Activated CD4-positive, CD25-positive, alpha-beta regulatory T cell treated with anti-CD3 and anti-CD28 coated beads, Interleukin-2, amount 50 U/mL, for 24 hours (primary cell): Measurements from ENCODE around the gene AIP.
"Not testable (repeated sequence)": the region's sequence is repeated elsewhere in the genome, so short reads cannot be mapped to it uniquely, and the experiment has no call there.

ENCODE experiments used
- ATAC-seq, 2 donors: fragments of 150-1000 bp; cut with Tn5 transposase; one replicate each; pipeline ENCODE4 v1.10.0; 2021; ENCODE audit warnings: mild to moderate bottlenecking in 1 of 2, moderate library complexity in 1 of 2

AIP gene

DNA sequence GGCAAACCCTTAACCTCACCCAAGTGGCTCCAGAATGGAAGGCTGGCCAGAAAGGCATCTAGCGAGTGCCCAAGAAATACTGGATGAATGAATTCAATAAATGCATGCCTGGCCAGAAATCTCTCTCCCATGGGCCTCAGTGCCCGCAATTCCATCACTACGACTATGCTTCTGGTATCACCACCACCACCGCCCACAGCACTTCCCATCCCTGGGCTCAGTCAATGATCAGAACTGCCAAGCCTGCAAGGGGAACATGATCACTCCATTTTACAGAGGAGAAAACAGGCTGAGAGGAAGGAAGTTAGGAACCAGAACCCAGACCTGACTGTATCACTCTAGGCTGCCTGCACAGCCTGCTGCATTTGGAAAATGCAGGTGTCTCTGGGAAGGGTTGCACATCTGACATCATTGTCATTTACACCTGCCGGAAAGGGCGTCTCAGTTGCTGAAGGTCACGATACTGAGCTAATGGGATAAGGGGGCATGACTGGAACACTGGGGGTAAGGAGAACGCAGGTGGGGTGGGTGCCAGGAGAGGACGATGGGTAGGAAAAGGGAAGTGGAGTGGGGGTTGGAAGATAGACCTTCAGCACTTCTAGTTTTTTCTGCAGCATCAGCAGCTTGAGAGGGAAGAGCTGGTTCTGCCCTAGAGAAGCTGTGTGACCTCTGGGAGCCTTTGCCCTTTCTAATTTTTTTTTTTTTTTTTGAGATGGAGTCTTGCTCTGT, 33.5 kb upstream of the AIP start:
- no peak for ATAC-seq

DNA sequence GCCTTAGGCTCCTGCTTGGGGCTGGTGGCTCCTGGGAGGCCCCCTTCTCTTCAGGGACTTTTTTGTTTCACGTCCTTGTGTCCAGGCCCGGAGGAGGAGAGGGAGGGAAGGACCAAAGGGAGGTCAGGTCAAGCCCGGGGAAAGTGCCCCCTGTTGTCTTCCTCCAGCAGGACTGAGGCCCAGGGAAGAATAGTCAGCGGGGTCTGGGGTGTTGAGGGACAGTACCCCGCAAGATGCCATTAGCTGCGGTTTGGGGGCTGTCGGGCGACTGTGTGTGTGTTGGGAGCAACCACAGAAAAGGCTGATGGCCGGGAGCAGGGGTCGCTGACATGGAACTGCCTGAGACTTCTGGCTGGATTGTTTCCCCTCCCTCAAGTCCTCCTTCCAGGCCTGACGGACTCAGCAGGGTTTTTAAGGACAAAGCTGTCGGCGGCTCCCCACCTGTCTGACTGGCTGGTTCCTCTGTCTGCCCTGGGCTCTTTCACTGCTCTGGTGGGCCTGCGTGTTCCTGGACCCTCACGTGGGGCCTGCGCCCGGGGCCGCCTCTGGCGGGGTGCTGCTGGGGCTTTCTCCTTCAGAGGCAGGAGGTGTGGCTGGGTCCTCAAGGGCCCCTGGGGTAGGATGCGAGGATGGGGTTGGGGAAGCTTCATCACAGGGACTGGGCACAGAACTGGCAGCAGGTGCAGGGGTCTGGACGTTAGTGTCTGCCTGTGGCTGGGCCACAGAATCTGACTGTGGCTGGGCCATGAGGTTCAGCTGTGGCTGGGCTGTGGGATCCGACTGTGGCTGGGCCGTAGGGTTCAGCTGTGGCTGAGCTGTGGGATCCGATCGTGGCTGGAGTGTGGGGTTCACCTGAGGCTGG, 31.8 kb upstream of the AIP start:
- ATAC-seq: no peak

DNA sequence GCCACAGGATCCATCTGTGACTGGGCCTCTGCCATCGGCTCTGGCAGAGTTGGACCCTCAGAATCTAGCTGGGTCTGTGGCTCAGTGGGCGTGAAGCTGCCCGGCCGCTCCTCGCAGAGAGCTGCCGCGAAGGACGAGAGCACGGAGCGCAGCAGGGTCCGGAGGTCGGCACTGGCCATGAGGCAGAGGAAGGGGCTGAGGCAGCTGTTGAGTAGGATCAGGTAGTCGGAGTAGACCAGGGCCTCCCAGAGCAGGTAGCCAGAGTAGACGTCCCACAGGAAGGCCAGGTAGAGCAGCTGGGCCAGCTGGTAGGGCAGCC, 31.2 kb upstream of the AIP start:
- no peak for ATAC-seq

DNA sequence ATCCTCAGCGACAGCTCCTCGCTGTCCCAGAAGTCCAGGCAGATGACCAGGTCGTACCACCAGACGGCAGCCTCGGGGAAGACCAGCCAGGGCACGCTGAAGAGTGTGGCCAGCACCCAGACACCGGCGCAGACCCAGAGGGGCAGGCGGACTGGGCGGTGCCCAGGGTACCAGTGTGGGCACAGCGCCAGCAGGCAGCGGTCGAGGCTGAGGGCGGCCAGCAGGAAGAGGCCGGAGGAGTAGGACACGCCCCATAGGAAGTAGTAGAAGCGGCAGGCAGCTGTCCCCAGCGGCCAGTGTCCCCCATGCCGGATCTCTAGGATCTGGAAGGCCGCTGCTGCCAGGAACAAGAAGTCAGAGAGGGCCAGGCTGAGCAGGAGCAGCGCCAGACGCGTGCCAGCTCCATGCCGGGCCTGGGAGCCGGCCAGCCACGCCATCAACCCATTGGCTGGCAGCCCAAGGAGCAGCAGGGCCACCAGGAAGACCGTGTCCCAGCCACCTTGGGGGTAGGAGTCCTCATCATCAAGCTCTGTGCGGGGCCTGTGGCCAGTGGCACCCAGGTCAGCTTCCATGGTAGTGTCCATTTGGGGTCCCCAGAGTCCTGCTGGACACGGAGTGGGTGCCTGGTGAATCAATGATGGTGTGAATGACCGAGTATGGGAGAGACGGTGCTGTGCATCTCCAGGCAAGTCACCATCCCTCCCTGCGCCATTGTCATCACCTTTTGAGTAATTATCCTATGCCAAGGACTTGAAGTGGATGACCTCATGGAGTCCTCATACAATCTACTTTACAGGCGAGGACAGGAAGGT, 30.5 kb upstream of the AIP start, which contains the start of gene GPR152:
GPR152 (minus strand) TSS at position 589 of the 812 bp plus-strand sequence; CDS start at position 584, 5 bp downstream.
- ATAC-seq: no peak

DNA sequence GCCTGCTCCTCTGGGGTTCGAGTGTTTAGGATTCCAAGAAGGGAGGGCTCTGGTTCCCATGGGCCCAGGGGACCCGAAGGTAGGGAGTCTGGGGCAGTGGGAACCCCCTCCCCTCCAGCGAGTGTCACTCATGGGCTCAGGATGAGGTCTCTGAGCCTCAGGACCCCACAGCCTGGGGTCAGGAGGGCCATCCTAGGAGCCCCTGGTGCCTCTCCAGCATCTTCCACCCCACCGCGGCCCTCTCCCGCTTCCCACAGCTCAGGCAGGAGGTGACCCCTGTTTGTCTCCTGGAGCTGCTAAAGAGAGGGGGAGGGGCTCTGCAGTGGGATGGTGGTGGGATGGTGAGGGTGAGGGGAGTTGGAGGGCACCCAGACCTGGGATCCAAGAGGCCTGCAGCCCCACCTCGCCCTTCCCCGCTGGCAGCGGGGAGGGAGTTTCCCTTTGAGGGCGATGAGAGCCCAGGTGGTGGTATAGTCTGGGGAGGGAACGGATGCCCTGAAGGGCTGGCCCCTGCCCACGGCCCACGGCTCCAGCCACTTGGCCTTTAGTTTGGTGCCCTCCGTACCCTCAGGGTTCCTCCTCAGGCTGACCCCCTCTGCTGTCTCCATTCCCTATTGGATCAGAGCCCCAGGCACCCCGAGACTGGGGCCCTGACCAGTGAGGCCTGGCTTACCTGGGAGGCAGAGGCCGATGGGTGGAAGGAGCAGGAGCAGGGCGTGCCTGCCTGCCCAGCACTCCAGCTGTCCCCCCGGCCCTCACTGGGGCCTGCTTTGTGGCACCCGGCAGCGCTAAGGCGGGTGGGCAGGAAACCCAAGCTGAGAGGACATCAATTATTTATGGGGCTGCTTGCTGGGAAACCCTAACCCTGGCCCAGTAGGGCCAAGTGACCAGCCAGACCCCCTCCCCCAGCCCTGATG, 28.8 kb upstream of the AIP start:
- ATAC-seq: no peak

DNA sequence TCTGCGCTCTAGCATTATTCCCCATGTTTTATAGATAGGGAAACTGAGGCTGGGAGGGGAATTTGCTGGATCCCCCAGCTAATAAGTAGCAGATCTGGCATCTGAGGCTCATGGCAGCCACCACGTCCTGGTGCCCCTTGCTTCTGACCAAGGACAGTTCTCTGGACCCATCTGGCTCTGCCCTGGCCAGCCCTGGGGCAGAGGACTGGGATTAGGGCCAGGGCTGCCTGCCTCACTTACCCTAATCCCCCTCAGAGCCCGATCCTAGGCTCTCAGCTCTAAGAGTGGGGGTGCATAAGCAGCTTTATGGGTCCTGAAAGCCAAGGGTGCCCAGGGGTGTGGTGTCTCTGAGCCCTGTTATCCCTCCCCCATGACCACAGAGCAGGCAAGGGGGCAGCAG, 27.8 kb upstream of the AIP start, which contains the start of gene CABP4:
CABP4 (plus strand) TSS at position 301 of the 400 bp plus-strand sequence; CDS start at position 371, 70 bp downstream.
- no peak for ATAC-seq

DNA sequence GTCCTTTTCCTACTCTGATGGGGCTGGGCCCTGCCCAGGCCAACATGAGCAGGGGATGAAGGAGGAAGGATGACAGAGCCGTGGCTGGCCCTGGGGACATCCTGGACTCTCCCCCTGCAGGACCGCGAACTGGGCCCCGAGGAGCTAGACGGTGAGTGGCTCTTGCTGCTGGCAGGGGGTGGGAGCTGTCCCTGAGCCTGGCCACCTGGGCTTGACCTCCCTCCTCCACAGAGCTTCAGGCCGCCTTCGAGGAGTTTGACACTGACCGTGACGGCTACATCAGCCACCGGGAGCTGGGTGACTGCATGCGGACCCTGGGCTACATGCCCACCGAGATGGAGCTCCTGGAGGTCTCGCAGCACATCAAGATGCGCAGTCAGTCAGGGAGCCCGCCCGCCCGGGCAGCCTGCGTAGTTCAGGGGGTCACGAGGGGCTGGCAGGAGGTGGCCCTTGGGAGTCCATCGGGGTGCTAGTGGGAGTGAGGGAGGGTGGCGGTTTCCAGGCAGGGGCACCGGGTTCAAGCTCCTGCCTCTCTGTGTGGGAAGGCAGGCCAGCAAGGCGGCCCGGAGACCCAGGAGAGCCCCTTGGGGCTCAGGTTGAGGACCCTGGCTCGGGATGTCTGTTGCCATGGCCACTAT, 26.6 kb upstream of the AIP start:
- ATAC-seq: no peak

DNA sequence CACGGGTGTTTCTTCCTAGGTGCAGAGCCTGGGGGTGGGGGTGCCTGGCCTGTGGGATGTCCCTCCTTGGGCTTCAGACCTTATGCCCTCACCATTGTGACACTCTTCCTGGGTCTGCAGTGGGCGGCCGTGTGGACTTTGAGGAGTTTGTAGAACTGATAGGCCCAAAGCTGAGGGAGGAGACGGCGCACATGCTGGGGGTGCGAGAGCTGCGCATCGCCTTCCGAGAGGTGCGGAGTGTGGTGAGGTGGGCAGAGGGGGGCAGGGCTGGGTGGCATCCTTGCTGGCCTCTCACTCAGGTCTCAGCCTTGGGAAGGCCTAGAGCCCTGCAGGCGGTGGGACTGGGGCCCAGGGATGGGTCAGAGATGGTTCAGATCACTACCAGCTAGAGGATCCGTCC, 25.4 kb upstream of the AIP start:
- no peak for ATAC-seq

DNA sequence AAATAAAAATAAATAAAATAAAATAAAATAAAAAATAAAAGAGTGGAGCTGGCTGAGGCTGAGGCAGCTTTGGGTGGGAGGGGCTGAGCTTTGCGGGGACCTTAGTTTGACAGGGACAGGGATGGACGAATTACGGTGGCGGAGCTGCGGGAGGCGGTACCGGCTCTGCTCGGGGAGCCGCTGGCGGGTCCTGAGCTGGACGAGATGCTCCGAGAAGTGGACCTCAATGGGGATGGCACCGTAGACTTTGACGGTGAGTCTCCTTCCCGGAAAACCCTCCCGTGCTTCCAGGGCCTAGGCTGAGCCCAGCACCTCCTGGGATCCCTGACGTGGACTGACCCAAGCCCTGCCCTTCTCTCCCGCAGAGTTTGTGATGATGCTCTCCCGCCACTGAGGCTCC, 24.6 kb upstream of the AIP start:
- no peak for ATAC-seq

DNA sequence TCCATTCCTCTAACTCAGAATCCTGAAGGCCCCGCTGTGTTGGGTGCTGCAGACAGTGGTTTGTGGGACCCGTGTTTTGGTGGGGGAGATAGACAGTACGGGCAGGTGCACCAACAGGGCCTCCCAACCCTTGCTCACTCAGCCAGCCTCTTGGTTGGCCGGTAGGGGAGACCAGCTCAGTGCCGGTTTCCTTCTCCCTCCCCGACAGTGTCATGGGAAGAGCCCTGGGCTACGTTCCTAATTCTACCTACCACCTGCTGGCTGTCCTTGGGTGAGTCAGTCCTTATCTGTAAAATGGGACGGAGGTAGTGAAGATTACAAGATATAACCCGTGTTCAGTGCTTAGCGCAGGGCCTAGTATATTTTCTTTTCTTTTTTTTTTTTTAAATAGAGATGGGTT, 19.6 kb upstream of the AIP start:
- no peak for ATAC-seq

DNA sequence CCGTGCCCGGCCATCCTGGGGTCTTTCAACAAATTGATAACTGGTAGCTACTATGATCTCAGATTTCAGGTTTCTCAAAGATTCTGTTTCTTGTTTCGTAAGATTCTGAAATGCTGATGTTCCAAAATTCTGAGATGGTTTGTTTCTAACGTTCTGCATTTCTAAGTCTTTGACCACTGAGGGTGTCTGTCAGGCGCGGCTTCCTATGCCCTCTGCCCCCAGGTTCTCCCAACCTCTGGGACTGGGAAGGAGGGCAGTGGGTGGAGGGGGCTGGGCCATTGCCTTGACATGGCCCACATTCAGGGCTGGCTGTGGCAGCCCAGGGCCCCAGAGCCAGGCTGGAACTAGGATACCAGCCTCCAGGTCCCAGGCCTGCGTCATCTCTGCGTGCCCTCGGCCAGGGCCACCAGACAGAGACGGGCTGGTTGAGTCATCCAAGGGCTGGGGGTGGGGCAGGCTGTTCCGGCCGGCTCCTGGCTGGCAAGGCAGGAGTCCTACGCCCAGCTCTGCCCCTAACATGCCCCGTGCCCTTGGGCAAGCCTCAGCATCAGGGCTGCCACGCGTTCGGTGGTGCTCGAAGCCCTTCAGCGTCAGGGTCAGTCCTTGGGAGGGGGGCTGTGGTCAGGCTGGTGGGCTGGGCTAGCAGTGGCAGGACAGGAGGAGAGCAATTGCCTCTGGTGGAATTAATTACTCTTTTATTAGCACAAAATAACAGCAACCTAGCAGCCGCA, 19.0 kb upstream of the AIP start:
- no peak for ATAC-seq

DNA sequence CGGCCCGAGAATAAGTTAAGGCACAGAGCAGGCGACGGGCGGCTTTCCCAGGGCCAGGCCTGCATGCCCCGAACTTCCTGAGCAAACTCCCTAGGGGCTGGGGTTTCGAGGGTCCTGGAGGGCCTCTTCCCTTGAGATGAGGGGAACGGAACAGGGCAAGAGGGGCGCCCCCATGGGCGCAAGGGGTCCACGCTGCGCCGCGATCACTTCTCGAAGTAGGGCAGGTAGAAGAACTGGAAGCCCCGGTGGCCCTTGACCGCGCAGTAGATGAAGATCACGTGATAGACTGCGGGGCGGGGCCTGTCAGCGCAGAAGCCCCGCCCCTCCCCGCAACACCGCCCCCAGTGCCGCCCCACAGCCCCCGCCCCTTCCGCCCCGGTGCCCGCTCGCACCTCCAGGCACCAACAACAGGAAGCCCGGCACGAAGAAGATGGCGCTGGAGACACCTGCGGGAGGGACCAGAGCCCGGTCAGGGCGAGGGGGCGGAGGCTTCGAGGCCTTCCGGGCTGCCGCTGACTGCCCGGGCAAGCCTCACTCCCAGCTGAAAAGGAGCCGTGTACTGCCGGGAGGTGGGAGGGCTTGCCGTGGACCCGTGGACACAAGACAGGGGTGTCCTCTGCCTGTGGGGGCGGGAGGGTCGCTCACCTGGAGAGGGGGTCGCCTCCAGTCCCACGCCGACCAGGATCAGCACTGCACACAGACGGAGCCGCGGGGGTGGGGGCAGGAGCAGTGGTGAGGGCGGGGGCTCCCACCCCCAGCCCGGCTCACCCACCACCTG, 18.2 kb upstream of the AIP start:
- ATAC-seq: peak; percentile 78 to 79

DNA sequence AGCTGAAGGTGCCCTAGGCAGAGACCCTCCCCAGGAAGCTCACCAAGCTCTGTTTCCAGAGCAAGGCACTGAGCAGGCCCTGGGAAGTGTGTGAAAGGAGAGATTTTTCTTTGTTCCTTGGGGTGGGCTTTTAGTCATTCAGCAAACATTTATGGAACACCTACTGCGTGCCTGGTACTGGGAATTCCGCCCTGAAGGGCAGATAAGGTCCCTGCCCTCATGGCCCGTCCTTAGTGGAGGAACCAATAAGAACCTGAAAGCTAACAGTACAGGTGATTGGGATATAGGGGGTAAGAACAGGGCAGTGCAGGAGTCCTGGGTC, 17.7 kb upstream of the AIP start:
- no peak for ATAC-seq

DNA sequence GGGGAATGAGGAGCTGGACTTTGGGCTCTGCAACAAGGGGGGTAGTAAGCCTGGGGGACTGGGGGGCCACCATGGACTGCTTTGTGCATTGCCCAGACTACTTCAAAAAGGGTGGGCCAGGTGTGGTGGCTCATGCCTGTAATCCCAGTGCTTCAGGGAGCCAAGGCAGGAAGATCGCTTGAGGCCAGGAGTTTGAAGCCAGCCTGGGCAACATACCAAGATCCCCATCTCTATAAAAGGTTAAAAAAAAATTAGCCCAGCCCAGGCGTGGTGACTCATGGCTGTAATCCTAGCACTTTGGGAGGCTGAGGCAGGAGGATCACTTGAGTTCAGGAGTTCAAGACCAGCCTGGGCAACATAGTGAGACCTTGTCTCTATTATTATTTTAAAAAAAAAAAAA, 17.3 kb upstream of the AIP start:
- ATAC-seq: not testable (repeated sequence)

DNA sequence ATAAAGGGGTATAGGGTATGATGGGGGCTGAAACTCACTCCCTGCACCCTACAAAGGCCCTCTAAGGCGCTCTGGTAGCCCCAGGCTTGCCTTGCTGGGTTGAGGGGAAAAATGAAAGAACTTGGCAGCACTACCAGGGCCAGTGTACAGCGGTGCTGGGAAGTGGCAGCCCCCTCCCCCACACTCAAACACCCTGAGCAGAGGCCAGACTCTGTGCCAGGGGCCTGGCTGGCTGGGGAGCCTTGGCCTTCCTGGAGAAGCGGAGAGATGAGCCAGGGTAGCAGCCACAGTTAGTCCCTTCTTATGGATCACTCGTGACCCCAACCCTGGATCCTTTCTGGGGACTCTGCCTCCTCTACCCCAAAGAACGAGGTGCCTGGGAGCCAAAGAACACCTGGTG, 16.5 kb upstream of the AIP start:
- ATAC-seq: no peak

DNA sequence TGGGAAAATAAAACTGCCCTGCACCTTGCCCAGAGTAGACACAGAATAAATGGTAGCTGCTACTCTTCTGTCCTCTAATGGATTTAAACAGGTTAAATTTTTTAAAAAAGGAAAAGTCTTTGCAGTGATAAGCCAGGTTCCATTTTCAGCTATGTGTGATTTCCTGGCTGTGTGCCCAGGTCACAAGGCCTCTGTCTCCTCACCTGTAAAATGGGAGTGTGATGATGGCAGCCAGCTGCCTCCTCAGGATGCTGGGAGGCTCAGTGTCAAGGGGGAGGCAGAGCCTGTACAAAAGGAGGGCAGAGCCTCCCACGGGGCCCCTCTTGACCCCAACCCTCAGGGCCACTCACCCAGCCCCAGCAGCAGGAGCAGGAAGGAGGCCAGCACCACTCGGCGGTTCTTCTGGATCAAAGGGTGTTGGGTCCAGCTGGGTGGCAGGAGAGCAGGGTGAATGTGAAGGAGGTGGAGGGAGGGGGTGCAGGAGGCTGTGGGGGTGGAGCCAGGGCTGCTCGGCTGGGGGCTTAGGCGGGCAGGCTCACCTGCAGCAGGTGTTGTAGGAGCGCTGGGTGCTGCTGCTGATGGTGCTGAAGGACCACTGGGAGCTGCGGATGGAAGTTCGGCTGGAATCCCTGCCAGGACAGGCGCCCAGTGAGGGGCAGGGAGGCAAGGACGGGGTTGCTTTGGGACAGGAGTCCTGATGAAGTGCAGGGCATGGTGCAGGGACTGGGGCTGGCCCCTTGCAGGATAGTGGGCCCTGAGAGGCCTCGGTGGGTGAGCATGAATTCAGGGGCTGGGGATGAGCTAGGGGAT, 15.7 kb upstream of the AIP start:
- no peak for ATAC-seq

DNA sequence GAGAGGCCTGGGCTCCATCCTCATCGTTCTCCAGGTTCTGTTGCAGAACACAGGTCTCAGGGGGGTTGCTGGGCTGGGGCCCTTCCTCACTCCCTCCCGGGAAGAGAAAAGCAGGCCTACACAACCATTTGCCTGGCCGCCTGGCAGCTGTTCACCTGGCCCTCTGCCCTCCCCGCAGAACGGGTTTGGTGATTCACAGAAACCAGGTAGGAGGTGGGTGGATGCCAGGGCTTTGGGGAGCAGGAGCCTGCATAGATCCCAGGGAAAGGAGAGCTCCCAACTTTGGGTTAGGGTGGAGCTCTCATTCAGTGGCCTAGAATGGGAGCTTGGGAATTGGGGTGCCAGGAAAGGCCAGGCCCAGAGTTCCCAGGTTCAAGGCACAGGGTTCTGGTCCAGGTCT, 14.8 kb upstream of the AIP start:
- ATAC-seq: no peak

DNA sequence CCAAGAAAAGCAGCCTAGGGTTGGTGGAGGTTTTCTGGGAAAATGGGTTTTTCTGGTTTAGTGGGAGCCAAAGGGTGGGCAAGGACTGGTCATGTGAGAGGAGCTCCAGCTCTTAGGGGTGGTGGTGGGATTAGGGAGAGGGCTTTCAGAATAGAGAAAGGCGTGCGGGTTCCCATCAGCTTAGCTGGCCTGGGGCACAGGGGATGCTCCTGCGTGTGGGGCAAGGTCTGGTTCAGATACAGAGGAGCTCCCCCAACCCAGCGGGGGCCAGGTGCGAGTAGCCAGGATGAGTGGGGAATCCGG, 14.4 kb upstream of the AIP start:
- ATAC-seq: peak in 1 of 2 donors; percentile 2

DNA sequence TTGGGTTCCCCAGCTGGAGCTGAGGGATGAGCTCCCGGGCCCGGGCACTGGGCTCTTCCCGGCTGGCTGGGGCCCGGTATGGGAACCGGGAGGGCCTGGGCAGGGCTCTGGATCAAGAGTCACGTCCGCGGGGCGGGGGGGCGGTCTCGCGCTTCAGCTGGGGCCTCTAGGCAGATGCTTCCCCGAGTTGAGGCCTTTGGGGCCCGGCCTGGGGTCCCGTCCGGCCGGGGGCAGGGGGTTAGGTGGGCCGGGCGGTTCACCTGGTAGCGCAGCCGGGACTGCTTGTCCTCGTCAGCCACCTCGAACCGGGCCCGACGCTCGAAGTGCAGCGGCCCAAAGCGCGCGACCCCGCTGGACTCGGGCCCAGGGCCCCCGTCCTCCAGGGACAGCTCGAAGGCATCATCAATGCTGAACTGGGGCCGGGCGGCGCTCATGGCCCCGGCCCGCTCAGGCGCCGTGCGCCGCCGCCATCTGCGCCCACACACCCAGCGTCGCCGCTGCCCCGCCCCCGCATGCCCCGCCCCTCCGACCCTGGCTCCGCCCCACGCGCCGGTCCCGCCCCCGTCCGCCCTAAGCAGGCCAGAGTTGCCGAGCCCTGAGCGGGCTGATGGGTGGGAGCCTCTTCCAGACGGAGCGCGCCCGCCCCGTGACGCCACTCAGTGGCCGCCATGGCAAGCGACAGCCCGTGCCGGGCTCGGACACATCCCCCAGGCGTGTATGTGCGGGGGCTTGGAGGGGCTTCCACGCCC, 13.9 kb upstream of the AIP start, which contains the start of gene TMEM134:
TMEM134 (minus strand) TSS at position 493 of the 749 bp plus-strand sequence; CDS start at position 434, 59 bp downstream.
- ATAC-seq: peak; percentile 83 to 85
